Natural killer cell (primary cell): ENCODE results near the gene PRR16. TPM values are rescaled to one million over a fixed set of nuclear protein-coding genes. Genes with fewer than 3 reads are reported as not detected.

ENCODE experiments used
- ATAC-seq, 3 donors: fragments of 150-1000 bp in 2 of 3; fragments of 200-7000 bp in 1 of 3; cut with Tn5 transposase; 1 replicate in 1 of 3; 2 replicates in 2 of 3; pipeline ENCODE4 v1.10.0; 2021; ENCODE audit warnings: mild to moderate bottlenecking in 2 of 3, moderate library complexity in 2 of 3
- DNase-seq, 2 donors: peaks; one replicate each; pipeline versions ENCODE4 v3.0.0 to v3.0.0-alpha.2; 2013 to 2021; ENCODE audit warnings: mixed read lengths in 1 of 2
- H3K27ac ChIP-seq: one replicate; pipeline ENCODE4 v1.5.1; 2013; ENCODE audit warnings: mild to moderate bottlenecking, low read length
- H3K27me3 ChIP-seq: one replicate; pipeline ENCODE4 v1.6.1; 2013; ENCODE audit warnings: low read length; ENCODE audit not compliant: control insufficient read depth, insufficient read depth
- H3K36me3 ChIP-seq: one replicate; pipeline ENCODE4 v1.6.1; 2013; ENCODE audit warnings: low read length; ENCODE audit not compliant: control insufficient read depth, insufficient read depth
- H3K4me1 ChIP-seq: one replicate; pipeline ENCODE4 v1.6.1; 2013; ENCODE audit warnings: low read length; ENCODE audit not compliant: control insufficient read depth, insufficient read depth
- H3K4me3 ChIP-seq: one replicate; pipeline ENCODE4 v1.5.1; 2013; ENCODE audit warnings: low read length
- H3K9me3 ChIP-seq: one replicate; pipeline ENCODE4 v1.6.1; 2013; ENCODE audit warnings: low read length; ENCODE audit not compliant: control insufficient read depth, insufficient read depth
- H3K27ac Mint-ChIP-seq, 2 donors: one replicate each; pipeline ENCODE4 v1.8.0; 2022; ENCODE audit warnings: mild to moderate bottlenecking in 2 of 2, mixed read lengths in 2 of 2, moderate library complexity in 1 of 2
- H3K27me3 Mint-ChIP-seq, 2 donors: one replicate each; pipeline ENCODE4 v1.8.0; 2022; ENCODE audit warnings: low read depth in 2 of 2, mixed read lengths in 2 of 2
- H3K36me3 Mint-ChIP-seq: one replicate; pipeline ENCODE4 v1.8.0; 2022; ENCODE audit warnings: mixed read lengths
- H3K4me1 Mint-ChIP-seq, 2 donors: one replicate each; pipeline ENCODE4 v1.8.0; 2022; ENCODE audit warnings: mixed read lengths in 2 of 2
- H3K4me3 Mint-ChIP-seq: one replicate; pipeline ENCODE4 v1.8.0; 2022; ENCODE audit warnings: mild to moderate bottlenecking, moderate library complexity, mixed read lengths
- H3K9me3 Mint-ChIP-seq, 2 donors: one replicate each; pipeline ENCODE4 v1.8.0; 2022; ENCODE audit warnings: mixed read lengths in 2 of 2
- CTCF ChIP-seq: fragments of 200-600 bp; IDR thresholded peaks from one replicate; pipeline ENCODE4 v1.8.0; 2022; ENCODE audit warnings: antibody characterized with exemption
- WGBS: methylation state at CpG from one replicate; pipeline ENCODE4 v1.1.7; 2013; ENCODE audit warnings: missing lambda C conversion rate; ENCODE audit not compliant: insufficient coverage; 5-methylcytosine and 5-hydroxymethylcytosine counted together
- intact Hi-C: fragments of 100-400 bp; cut with micrococcal nuclease; formaldehyde crosslinking; loops from one replicate; pipeline ENCODE4 v1.14.2; 2022
- total RNA-seq, 4 donors: library from RNA; stranded (reverse); fragments of 120-200 nt in 1 of 4; gene quantifications; one replicate each; pipeline versions ENCODE4 v1.2.3 to v1.2.4, GENCODE V29; 2013 to 2022

The PRR16 gene
- total RNA-seq, 3 donors from 2014 or later (not counting 1 experiment from before 2014, with no cell fraction given): not detected

GRCh38 chr5:120690621-120691407, 226.7 kb downstream of the PRR16 start:
- WGBS: 57% methylated on average over 7 of the region's 9 CpGs
- no peaks in the 10 kb centered on the region for H3K36me3 ChIP-seq
- peaks cover 4% of the 10 kb centered on the region for H3K9me3 ChIP-seq
- ATAC-seq: no peak
- intact Hi-C loops: no loop called here
- Mint-ChIP-seq H3K9me3 (peaks cover 14 to 17% of the 10 kb centered on the region in 2 donors), H3K4me1 (no peaks in the 10 kb centered on the region), H3K36me3 (no peaks in the 10 kb centered on the region), H3K27me3 (no peaks in the 10 kb centered on the region), H3K27ac (no peak overlapping the region), H3K4me3 (no peak overlapping the region)
- TF ChIP-seq CTCF: no peak
- DNase-seq: no peak
- H3K27ac ChIP-seq: no peak overlapping the region
- no peaks in the 10 kb centered on the region for H3K27me3 ChIP-seq
- no peak overlapping the region for H3K4me3 ChIP-seq
- H3K4me1 ChIP-seq: no peaks in the 10 kb centered on the region

- 84% methylated on average over 2 of the region's 2 CpGs for WGBS
- H3K9me3 ChIP-seq: no peaks in the 10 kb centered on the region
- no peaks in the 10 kb centered on the region for H3K4me1 Mint-ChIP-seq
These were observed 228.2 kb downstream of the PRR16 start for GRCh38 chr5:120692325-120692724.

GRCh38 chr5:120695368-120695880, 231.3 kb downstream of the PRR16 start:
- Histone ChIP-seq H3K4me3 (no peak overlapping the region), H3K36me3 (no peaks in the 10 kb centered on the region), H3K9me3 (no peaks in the 10 kb centered on the region), H3K27ac (no peak overlapping the region), H3K4me1 (no peaks in the 10 kb centered on the region), H3K27me3 (no peaks in the 10 kb centered on the region)
- no peak overlapping the region for H3K27ac Mint-ChIP-seq
- no peaks in the 10 kb centered on the region for H3K36me3 Mint-ChIP-seq
- no peak for DNase-seq
- ATAC-seq: no peak
- H3K4me1 Mint-ChIP-seq: no peaks in the 10 kb centered on the region
- intact Hi-C loops: no loop called here
- no peaks in the 10 kb centered on the region for H3K27me3 Mint-ChIP-seq
- no peak for TF ChIP-seq CTCF
- peaks cover 21 to 32% of the 10 kb centered on the region in 2 donors for H3K9me3 Mint-ChIP-seq
- H3K4me3 Mint-ChIP-seq: no peak overlapping the region
- WGBS: 85% methylated on average over 4 of the region's 4 CpGs

More at GRCh38 chr5:120692325-120692724, 228.2 kb downstream of the PRR16 start:
- TF ChIP-seq CTCF: no peak
- intact Hi-C loops: no loop called here
- H3K9me3 Mint-ChIP-seq: peaks cover 14 to 19% of the 10 kb centered on the region in 2 donors
- H3K4me3 ChIP-seq: no peak overlapping the region
- no peak overlapping the region for H3K27ac ChIP-seq
- no peaks in the 10 kb centered on the region for H3K4me1 ChIP-seq
- no peak for DNase-seq
- no peaks in the 10 kb centered on the region for H3K27me3 Mint-ChIP-seq
- H3K27me3 ChIP-seq: no peaks in the 10 kb centered on the region
- H3K27ac Mint-ChIP-seq: no peak overlapping the region
- no peaks in the 10 kb centered on the region for H3K36me3 Mint-ChIP-seq
- ATAC-seq: no peak
- H3K4me3 Mint-ChIP-seq: no peak overlapping the region
- H3K36me3 ChIP-seq: no peaks in the 10 kb centered on the region
